Adipose tissue (tissue), 3 donors: ENCODE data around the gene NKIRAS2. TPM values are rescaled to one million over a fixed set of nuclear protein-coding genes. Genes with fewer than 3 reads are reported as not detected.

Source experiments
- H3K27ac ChIP-seq: one replicate; pipeline ENCODE4 v1.5.1; 2013; ENCODE audit warnings: low read depth, low read length
- WGBS, 3 donors: extraction: QIAGEN DNeasy Blood & Tissue Kit; methylation state at CpG; one replicate each; pipeline ENCODE4 v1.1.7; 2013; 5-methylcytosine and 5-hydroxymethylcytosine counted together
- polyA plus RNA-seq, 3 donors: library from polyadenylated mRNA; stranded (reverse); fragments of 200-250 nt; gene quantifications; one replicate each; pipeline ENCODE4 v1.2.3, GENCODE V29; 2013
- donor health status: healthy with polysubstance abuse.
- donor health status: Bipolar disorder and iron deficiency.
- donor health status: healthy.

The NKIRAS2 gene
- polyA plus RNA-seq: 10 to 100 TPM; 13.5 to 35.1 (median 30.9) TPM

- 6 to 8% (median 7%) methylated on average over 40 to 49 of the region's 49 CpGs for WGBS, 3 donors
Observed at GRCh38 chr17:42019509-42020404, at the start of gene NKIRAS2. TSS of gene NKIRAS2 (plus strand) at chr17:42020090. CDS start at chr17:42021578, 1,488 bp downstream.

GRCh38 chr17:41970901-41971331 lies 49.0 kb upstream of the NKIRAS2 start:
- no peak overlapping the region for H3K27ac ChIP-seq
- WGBS, 3 donors: 75 to 84% (median 80%) methylated on average over 5 of the region's 5 CpGs

More at GRCh38 chr17:42019509-42020404, at the start of gene NKIRAS2:
- peak within 1 kb of the TSS; percentile 7 for H3K27ac ChIP-seq

GRCh38 chr17:41971721-41972523 lies 48.0 kb upstream of the NKIRAS2 start:
- no peak overlapping the region for H3K27ac ChIP-seq
- 80 to 87% (median 84%) methylated on average over 18 of the region's 18 CpGs for WGBS, 3 donors

GRCh38 chr17:41972571-41973407 lies 47.1 kb upstream of the NKIRAS2 start:
- WGBS, 3 donors: 26 to 59% (median 49%) methylated on average over 20 to 22 of the region's 22 CpGs
- H3K27ac ChIP-seq: no peak overlapping the region

GRCh38 chr17:41973408-41973811 lies 46.5 kb upstream of the NKIRAS2 start:
- 36 to 75% (median 70%) methylated on average over 19 of the region's 19 CpGs for WGBS, 3 donors
- H3K27ac ChIP-seq: no peak overlapping the region

GRCh38 chr17:41974031-41974430 lies 45.9 kb upstream of the NKIRAS2 start:
- no peak overlapping the region for H3K27ac ChIP-seq
- WGBS, 3 donors: 78 to 91% (median 82%) methylated on average over 6 of the region's 6 CpGs

GRCh38 chr17:41974658-41975057 lies 45.2 kb upstream of the NKIRAS2 start:
- H3K27ac ChIP-seq: no peak overlapping the region
- WGBS, 3 donors: 85 to 93% (median 90%) methylated on average over 5 of the region's 5 CpGs

GRCh38 chr17:41975099-41976083 lies 44.5 kb upstream of the NKIRAS2 start:
- H3K27ac ChIP-seq: no peak overlapping the region
- WGBS, 3 donors: 88 to 91% (median 90%) methylated on average over 9 of the region's 9 CpGs

- 61 to 82% (median 65%) methylated on average over 11 of the region's 11 CpGs for WGBS, 3 donors
- no peak overlapping the region for H3K27ac ChIP-seq
Observed at GRCh38 chr17:41976142-41976768, 43.6 kb upstream of the NKIRAS2 start.

- WGBS, 3 donors: 34 to 95% (median 89%) methylated on average over 4 of the region's 4 CpGs
- no peak overlapping the region for H3K27ac ChIP-seq
Observed at GRCh38 chr17:41977991-41978390, 41.9 kb upstream of the NKIRAS2 start.

- 86 to 93% (median 87%) methylated on average over 14 of the region's 14 CpGs for WGBS, 3 donors
- no peak overlapping the region for H3K27ac ChIP-seq
Observed at GRCh38 chr17:41982026-41982760, 37.7 kb upstream of the NKIRAS2 start.

GRCh38 chr17:41984454-41984853 lies 35.4 kb upstream of the NKIRAS2 start:
- no peak overlapping the region for H3K27ac ChIP-seq
- 93 to 97% (median 96%) methylated on average over 8 of the region's 8 CpGs for WGBS, 3 donors

- WGBS, 3 donors: 94 to 96% (median 96%) methylated on average over 8 of the region's 8 CpGs
Observed at GRCh38 chr17:41985919-41986318, 34.0 kb upstream of the NKIRAS2 start.

GRCh38 chr17:41986634-41987033 lies 33.3 kb upstream of the NKIRAS2 start:
- WGBS, 3 donors: 91 to 96% (median 93%) methylated on average over 1 of the region's 1 CpG
- H3K27ac ChIP-seq: no peak overlapping the region

More at GRCh38 chr17:41985919-41986318, 34.0 kb upstream of the NKIRAS2 start:
- H3K27ac ChIP-seq: no peak overlapping the region

GRCh38 chr17:41987642-41988041 lies 32.2 kb upstream of the NKIRAS2 start:
- H3K27ac ChIP-seq: no peak overlapping the region
- 67 to 95% (median 68%) methylated on average over 3 of the region's 3 CpGs for WGBS, 3 donors

- WGBS, 3 donors: 96 to 98% (median 97%) methylated on average over 2 of the region's 2 CpGs
Observed at GRCh38 chr17:41988418-41988817, 31.5 kb upstream of the NKIRAS2 start.

More at GRCh38 chr17:41988418-41988817, 31.5 kb upstream of the NKIRAS2 start:
- H3K27ac ChIP-seq: no peak overlapping the region
